DOHH2 (cell line): Measurements from ENCODE around the gene ACTR1B.

Source experiments
- CTCF ChIP-seq: fragments of 200-600 bp; sonication (generic); IDR thresholded peaks from one replicate; pipeline ENCODE4 v1.5.1; 2014; ENCODE audit warnings: antibody characterized with exemption, mild to moderate bottlenecking, low read depth, low read length; ENCODE audit not compliant: poor library complexity, severe bottlenecking
- EZH2phosphoT487 ChIP-seq: fragments of 200-600 bp; sonication (generic); IDR thresholded peaks from 2 replicates; pipeline ENCODE4 v1.6.1; 2017; ENCODE audit warnings: borderline replicate concordance, mild to moderate bottlenecking, antibody characterized with exemption, low read length, moderate library complexity, mixed read lengths

GRCh38 chr2:97654791-97655190 lies 9.1 kb downstream of the ACTR1B start:
- TF ChIP-seq CTCF (no peak), EZH2phosphoT487 (no peak)
